ENCODE data around the gene MAP3K3.

DNA sequence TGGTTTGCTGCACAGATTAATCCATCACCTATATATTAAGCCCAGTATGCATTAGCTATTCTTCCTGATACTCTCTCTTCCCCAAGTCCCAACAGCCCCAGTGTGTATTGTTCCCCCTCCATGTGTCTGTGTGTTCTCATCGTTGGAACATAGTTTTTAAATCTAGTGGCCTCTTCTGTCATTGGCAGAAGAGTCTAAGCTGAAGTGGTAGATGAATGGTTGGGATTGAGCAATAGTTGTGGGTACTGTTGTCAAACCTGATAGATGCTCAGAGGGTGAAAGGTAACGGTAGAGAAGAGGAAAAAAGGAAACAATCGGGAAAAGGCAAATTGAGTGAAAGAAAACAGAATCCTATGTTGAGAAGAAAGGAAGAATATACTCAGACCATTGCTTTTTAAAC lies 29.9 kb downstream of the MAP3K3 start:
- TF ChIP-seq, protein P1, sequence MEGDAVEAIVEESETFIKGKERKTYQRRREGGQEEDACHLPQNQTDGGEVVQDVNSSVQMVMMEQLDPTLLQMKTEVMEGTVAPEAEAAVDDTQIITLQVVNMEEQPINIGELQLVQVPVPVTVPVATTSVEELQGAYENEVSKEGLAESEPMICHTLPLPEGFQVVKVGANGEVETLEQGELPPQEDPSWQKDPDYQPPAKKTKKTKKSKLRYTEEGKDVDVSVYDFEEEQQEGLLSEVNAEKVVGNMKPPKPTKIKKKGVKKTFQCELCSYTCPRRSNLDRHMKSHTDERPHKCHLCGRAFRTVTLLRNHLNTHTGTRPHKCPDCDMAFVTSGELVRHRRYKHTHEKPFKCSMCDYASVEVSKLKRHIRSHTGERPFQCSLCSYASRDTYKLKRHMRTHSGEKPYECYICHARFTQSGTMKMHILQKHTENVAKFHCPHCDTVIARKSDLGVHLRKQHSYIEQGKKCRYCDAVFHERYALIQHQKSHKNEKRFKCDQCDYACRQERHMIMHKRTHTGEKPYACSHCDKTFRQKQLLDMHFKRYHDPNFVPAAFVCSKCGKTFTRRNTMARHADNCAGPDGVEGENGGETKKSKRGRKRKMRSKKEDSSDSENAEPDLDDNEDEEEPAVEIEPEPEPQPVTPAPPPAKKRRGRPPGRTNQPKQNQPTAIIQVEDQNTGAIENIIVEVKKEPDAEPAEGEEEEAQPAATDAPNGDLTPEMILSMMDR (IDR thresholded peaks at IDR 0.05): no peak
- no peak for TF ChIP-seq POLR2A (IDR thresholded peaks at IDR 0.05)

Data from body of pancreas (tissue), 4 donors.